ENCODE data around the gene PTPRK.

Gene PTPRK

DNA sequence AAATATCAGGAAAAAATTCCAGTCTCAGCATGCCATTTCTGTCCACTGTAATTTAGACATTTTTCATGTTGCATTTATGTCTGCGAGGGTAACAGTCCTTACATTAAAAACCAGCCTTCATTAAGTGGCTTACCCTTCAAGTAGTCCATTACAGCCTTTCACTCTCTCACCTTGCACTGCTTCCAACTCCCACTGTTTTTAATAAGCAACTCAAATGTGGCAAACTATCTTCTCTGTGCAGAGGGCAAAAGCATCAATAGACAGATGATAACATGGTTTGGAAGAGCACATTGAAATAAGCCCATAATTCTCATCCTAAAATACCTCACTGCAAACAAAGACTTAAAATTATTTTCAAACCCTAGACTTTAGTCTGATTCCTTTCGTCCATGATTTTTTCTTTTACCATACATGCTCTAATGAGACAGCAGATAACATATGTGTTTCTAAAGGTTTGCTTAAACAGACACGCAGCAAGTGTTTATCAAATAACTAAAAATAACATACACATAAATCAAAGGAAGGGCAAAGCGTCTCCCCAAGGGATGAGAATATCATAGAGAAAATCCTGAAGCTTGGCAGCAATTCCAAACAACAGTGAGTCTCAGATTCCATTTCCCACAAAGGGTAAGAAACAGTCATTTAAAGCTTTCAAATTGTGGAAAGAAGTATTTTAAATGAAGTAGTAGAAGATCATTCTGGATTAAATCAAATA is 130.4 kb downstream of the PTPRK start:
- no peak overlapping the region for H3K27ac ChIP-seq
- TF ChIP-seq, protein P1, sequence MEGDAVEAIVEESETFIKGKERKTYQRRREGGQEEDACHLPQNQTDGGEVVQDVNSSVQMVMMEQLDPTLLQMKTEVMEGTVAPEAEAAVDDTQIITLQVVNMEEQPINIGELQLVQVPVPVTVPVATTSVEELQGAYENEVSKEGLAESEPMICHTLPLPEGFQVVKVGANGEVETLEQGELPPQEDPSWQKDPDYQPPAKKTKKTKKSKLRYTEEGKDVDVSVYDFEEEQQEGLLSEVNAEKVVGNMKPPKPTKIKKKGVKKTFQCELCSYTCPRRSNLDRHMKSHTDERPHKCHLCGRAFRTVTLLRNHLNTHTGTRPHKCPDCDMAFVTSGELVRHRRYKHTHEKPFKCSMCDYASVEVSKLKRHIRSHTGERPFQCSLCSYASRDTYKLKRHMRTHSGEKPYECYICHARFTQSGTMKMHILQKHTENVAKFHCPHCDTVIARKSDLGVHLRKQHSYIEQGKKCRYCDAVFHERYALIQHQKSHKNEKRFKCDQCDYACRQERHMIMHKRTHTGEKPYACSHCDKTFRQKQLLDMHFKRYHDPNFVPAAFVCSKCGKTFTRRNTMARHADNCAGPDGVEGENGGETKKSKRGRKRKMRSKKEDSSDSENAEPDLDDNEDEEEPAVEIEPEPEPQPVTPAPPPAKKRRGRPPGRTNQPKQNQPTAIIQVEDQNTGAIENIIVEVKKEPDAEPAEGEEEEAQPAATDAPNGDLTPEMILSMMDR (conservative IDR thresholded peaks at IDR 0.05) = no peak

DNA sequence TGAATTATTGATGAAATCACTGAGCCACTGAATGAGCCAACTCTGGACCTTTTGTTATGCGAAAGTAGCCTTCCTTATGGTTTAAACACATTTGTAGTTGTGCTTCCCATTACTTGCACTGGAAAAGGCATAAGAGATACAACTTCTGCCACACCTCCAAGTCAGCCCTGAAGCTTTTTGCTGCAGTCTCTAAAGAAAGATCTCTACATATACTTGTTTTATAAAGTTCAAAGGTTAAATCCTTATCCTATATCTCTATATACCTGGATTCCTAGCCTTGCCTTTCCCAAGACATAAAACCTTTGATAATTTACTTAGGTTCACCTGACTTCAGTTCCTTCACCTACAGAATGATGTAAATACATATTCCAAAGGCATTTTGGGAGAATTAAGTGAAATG is 132.0 kb downstream of the PTPRK start:
- H3K27ac ChIP-seq = no peak overlapping the region
- TF ChIP-seq, protein P1 (conservative IDR thresholded peaks at IDR 0.05) = no peak

DNA sequence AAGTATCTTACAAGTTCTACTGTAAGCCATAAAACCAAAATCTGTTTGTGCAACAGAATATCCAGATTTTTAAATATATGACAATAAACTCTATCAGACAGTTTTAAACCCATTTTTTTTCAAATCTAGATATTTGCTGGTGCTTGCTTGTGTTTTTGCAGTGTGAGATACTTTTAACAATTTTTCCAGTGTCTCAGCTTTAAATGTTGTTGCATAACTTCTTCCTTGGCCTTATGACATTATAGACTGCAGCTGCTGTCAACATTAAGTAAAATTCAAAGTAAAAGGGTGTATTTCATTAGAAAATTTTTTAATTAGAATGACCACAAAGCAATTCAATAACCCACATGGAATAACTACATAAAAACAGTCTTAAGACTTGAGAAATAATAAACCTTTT is 139.5 kb downstream of the PTPRK start:
- H3K27ac ChIP-seq = no peak overlapping the region
- TF ChIP-seq, protein P1 (conservative IDR thresholded peaks at IDR 0.05) = no peak

DNA sequence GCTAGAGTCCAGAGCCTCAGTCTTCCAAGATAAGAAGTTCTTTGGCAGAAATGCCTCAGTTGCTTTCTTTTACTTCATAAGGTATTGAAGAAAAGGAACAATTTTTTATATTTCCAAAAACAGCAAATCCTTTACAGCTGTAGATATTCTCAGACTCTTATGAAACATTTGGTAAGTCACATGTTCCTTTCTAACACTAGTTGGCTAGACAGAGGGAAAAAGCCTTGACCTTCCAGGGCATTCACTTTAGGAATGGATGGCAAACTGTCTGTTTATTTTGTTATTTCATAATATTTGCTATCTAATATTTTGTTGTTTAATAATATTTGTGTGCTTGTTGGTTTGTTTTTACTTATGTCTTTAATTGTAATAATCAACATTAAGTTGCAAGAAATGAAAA is 140.8 kb downstream of the PTPRK start:
- H3K27ac ChIP-seq = no peak overlapping the region
- TF ChIP-seq, protein P1 (conservative IDR thresholded peaks at IDR 0.05) = no peak

DNA sequence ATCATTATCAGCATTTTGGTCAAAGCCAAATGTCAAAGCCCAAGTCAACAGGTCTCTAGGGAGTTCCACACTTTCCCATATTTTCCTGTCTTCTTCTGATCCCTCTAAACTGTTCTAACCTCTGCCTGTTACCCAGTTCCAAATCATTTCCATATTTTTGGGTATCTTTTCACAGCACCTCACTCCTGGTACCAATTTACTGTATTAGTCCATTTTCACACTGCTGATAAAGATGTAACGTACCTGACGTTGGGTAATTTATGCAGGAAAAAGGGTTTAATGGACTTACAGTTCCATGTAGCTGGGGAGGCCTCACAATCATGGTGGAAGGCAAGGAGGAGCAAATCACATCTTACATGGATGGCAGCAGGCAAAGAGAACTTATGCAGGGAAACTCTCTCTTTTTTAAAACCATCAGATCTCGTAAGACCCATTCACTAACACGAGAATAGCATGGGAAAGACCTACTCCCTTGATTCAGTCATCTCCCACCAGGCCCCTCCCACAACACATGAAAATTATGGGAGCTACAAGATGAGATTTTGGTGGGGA is 143.4 kb downstream of the PTPRK start:
- H3K27ac ChIP-seq = no peak overlapping the region
- TF ChIP-seq, protein P1 (conservative IDR thresholded peaks at IDR 0.05) = no peak

DNA sequence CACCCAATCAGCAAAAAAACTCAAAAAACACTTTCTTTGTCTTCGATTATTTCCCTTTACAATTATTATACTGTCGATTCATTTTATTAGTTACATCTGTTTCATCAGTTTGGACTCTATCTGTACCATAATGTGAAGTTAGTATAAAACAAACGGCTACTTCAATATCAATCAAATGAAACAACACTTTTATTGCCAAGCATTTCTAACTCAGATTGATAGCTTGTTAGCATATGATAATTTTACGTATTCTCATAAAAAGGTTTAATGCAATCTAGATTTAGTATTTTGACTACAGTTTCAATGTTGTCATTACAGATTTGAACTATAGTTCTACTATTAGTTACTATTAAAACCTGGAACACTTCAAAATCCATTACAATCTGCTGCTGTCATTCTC is 149.3 kb downstream of the PTPRK start:
- no peak overlapping the region for H3K27ac ChIP-seq
- TF ChIP-seq, protein P1 (conservative IDR thresholded peaks at IDR 0.05) = no peak

DNA sequence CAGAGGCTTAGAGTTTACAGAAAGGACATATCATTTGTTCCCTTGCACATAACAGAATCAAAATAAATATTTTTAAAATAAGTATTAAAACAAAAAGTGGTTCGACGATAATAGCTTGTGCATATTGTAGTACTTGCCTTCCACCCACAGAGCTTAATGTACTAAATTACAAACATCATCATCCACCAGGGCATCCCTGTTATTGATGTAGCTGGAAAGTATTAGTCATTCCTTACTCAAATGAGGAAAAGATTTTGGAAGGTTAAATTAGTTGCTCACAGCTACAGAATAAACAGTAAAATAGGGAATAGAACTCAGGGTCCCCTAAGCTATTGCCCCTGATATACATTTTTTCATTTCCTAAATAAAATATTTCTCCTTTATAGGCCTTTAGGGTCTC is 150.3 kb downstream of the PTPRK start:
- no peak overlapping the region for H3K27ac ChIP-seq
- TF ChIP-seq, protein P1 (conservative IDR thresholded peaks at IDR 0.05) = no peak

Measured in VCaP (cell line).